Body of pancreas (tissue), 4 donors: ENCODE measurements around the gene UBXN7.

Source experiments
- CTCF ChIP-seq, 7 experiments: fragments of 450-650 bp in 4 of 7; fragments of 200-600 bp in 3 of 7; sonication (generic) in 3 of 7; IDR thresholded peaks; one replicate each; pipeline ENCODE4 v1.5.1; 2016 to 2019; ENCODE audit warnings: antibody characterized with exemption in 7 of 7
- POLR2A ChIP-seq, 3 donors: fragments of 450-650 bp; IDR thresholded peaks; one replicate each; pipeline ENCODE4 v1.6.1; 2016; ENCODE audit warnings: antibody characterized with exemption in 3 of 3, mild to moderate bottlenecking in 2 of 3

DNA sequence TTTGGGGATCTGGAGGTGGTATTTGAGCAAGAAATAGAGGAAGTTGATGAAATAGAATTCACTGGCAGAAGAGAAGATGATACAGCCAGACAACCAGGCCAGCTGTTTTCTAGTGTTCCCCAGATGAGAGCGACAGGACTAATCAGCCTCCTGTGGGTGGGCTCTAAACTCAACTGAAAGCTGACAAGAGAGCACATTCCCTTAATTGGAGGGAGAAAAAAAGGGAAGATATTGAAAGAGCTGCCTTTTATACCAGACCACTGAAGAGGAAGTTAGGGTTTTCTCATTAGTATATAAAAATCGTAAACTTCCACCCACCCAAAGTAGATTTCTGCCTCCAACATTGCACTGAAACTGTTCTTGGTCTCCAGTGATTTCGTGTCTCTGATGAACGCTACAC, 87.6 kb downstream of the UBXN7 start:
- TF ChIP-seq POLR2A (IDR thresholded peaks at IDR 0.05) (no peak), CTCF (IDR thresholded peaks at IDR 0.05) (no peak)
